Stimulated activated CD4-positive, alpha-beta T cell treated with anti-CD3 and anti-CD28 coated beads, Interleukin-4, amount 100 ng/mL, for 1 hour (primary cell): ENCODE results near the gene GSE1.

ENCODE experiments used
- DNase-seq: peaks from one replicate; pipeline ENCODE4 v3.0.0-alpha.2; 2020

Gene GSE1

GRCh38 chr16:85574672-85575475 lies 38.2 kb upstream of the GSE1 start:
- no peak for DNase-seq

- no peak for DNase-seq
These were observed 37.2 kb upstream of the GSE1 start for GRCh38 chr16:85575920-85576319.

- DNase-seq = no peak
These were observed 36.2 kb upstream of the GSE1 start for GRCh38 chr16:85576944-85577343.

GRCh38 chr16:85577899-85578598 lies 35.1 kb upstream of the GSE1 start:
- DNase-seq = no peak

GRCh38 chr16:85578599-85578948 lies 34.5 kb upstream of the GSE1 start:
- DNase-seq = no peak

- no peak for DNase-seq
These were observed 33.9 kb upstream of the GSE1 start for GRCh38 chr16:85579191-85579590.

- no peak for DNase-seq
These were observed 33.1 kb upstream of the GSE1 start for GRCh38 chr16:85579923-85580580.

GRCh38 chr16:85580684-85581083 lies 32.4 kb upstream of the GSE1 start:
- no peak for DNase-seq

- no peak for DNase-seq
These were observed 30.7 kb upstream of the GSE1 start for GRCh38 chr16:85582229-85582991.

GRCh38 chr16:85583491-85584181 lies 29.5 kb upstream of the GSE1 start:
- DNase-seq = no peak

GRCh38 chr16:85584267-85584666 lies 28.9 kb upstream of the GSE1 start:
- no peak for DNase-seq

- no peak for DNase-seq
These were observed 28.3 kb upstream of the GSE1 start for GRCh38 chr16:85584819-85585282.

- no peak for DNase-seq
These were observed 27.4 kb upstream of the GSE1 start for GRCh38 chr16:85585711-85586110.

GRCh38 chr16:85586380-85587104 lies 26.6 kb upstream of the GSE1 start:
- DNase-seq = no peak

GRCh38 chr16:85587762-85588556 lies 25.2 kb upstream of the GSE1 start:
- DNase-seq = no peak

GRCh38 chr16:85588562-85589503 lies 24.3 kb upstream of the GSE1 start:
- no peak for DNase-seq

- DNase-seq = no peak
These were observed 23.2 kb upstream of the GSE1 start for GRCh38 chr16:85589688-85590505.

- DNase-seq = no peak
These were observed 22.7 kb upstream of the GSE1 start for GRCh38 chr16:85590506-85590832.

- no peak for DNase-seq
These were observed 21.7 kb upstream of the GSE1 start for GRCh38 chr16:85591381-85591780.
